HFFc6 (cell line): Measurements from ENCODE around the gene LSP1. TPM values are rescaled to one million over a fixed set of nuclear protein-coding genes. Genes with fewer than 3 reads are reported as not detected.

Experiments used
- DNase-seq: peaks from one replicate; pipeline ENCODE4 v3.0.0-alpha.2; 2018
- H3K27ac Mint-ChIP-seq: 2 replicates; pipeline ENCODE4 v1.8.0; 2020; ENCODE audit warnings: mild to moderate bottlenecking, mixed read lengths
- H3K27me3 Mint-ChIP-seq: 2 replicates; pipeline ENCODE4 v1.8.0; 2021; ENCODE audit warnings: mild to moderate bottlenecking, moderate library complexity, mixed read lengths; ENCODE audit not compliant: insufficient read depth
- H3K36me3 Mint-ChIP-seq: 2 replicates; pipeline ENCODE4 v1.8.0; 2021; ENCODE audit warnings: low read depth, mixed read lengths
- H3K4me1 Mint-ChIP-seq: 2 replicates; pipeline ENCODE4 v1.8.0; 2020; ENCODE audit warnings: low read depth, mixed read lengths
- H3K4me3 Mint-ChIP-seq: 2 replicates; pipeline ENCODE4 v1.8.0; 2020; ENCODE audit warnings: mild to moderate bottlenecking, moderate library complexity, mixed read lengths
- H3K9me3 Mint-ChIP-seq: 2 replicates; pipeline ENCODE4 v1.8.0; 2020; ENCODE audit warnings: mild to moderate bottlenecking, mixed read lengths
- total RNA-seq, 6 experiments: library from RNA; stranded (reverse); fragmentation: NEBNext Ultra II Directional; extraction: Animal tissue kit (Norgen Biotek cat#: 25700); gene quantifications; 2 replicates in 1 of 6; 3 replicates in 5 of 6; pipeline ENCODE4 v1.2.3, GENCODE V29; 2021
- TF ChIP-seq, protein P1 (sequence below): fragments of 200-600 bp; sonication (generic); IDR thresholded peaks from 2 replicates; pipeline ENCODE4 v1.5.0; 2021; ENCODE audit warnings: antibody characterized with exemption, mild to moderate bottlenecking

LSP1 gene
- total RNA-seq, 6 experiments from 2014 or later = 0.18 to 2.6 (median 0.27) TPM; not detected in 2

DNA sequence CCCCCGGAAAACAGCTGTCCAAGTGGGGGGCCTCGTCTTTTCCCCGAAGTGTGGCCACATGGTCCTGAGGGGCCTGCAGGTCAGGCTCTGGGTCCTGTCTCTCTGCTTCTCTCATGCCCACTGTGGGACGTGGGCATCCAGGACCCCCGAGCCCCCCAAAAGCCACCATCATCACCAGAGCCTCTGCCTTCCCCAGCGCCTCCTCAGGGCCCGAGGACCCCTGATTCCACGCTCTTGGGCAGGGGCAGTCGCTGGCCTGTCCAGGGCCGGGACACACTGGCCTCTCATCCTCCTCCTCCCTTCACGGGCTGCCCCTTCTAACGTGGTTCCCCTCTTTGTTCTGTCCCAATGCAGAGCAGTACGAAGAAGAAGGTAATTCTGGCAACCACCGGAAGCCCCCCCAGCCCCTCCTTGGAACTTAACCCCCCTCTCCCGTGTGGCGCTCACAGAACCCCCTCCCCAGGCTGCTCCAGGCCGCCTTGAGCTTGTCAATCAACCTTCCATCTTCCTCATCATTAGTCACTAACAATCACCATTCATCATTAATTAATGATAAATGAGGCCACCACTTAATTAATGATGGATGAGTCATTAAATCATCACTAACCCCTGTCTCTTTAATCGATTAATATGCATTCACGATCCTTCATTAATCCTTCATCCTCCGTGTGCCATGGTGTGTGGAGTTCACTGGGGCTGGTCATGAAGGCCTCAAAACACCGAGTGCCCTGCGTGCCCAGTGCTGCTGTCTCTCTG lies 70.5 kb downstream of the LSP1 start:
- no peaks in the 10 kb centered on the region for H3K9me3 Mint-ChIP-seq
- no peak overlapping the region for H3K4me3 Mint-ChIP-seq
- H3K4me1 Mint-ChIP-seq = no peaks in the 10 kb centered on the region
- H3K36me3 Mint-ChIP-seq = no peaks in the 10 kb centered on the region
- H3K27ac Mint-ChIP-seq = no peak overlapping the region
- TF ChIP-seq, protein P1, sequence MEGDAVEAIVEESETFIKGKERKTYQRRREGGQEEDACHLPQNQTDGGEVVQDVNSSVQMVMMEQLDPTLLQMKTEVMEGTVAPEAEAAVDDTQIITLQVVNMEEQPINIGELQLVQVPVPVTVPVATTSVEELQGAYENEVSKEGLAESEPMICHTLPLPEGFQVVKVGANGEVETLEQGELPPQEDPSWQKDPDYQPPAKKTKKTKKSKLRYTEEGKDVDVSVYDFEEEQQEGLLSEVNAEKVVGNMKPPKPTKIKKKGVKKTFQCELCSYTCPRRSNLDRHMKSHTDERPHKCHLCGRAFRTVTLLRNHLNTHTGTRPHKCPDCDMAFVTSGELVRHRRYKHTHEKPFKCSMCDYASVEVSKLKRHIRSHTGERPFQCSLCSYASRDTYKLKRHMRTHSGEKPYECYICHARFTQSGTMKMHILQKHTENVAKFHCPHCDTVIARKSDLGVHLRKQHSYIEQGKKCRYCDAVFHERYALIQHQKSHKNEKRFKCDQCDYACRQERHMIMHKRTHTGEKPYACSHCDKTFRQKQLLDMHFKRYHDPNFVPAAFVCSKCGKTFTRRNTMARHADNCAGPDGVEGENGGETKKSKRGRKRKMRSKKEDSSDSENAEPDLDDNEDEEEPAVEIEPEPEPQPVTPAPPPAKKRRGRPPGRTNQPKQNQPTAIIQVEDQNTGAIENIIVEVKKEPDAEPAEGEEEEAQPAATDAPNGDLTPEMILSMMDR = no peak
- DNase-seq = no peak
- H3K27me3 Mint-ChIP-seq = peaks cover 14% of the 10 kb centered on the region

DNA sequence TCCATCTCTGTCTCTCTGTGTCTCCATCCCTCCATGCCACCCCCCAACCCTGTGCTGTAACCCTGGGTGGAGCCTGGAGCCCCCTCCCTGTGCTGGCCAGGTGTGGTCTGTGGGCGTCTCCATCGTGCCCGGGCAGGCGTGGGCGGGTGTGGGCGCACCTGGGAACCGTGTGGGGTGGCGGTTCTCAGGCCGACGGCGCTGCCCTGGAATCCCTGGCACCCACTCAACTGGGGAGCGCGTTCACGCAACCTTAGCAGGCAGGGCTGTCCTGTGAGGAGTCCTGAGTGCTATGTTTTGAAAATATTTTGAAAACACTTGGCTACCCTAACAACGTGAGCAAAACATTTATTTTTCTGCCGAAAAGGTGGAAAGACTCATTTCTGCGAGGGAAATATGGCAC lies 71.3 kb downstream of the LSP1 start:
- DNase-seq = no peak
- Mint-ChIP-seq H3K4me1 (no peaks in the 10 kb centered on the region), H3K4me3 (no peak overlapping the region), H3K9me3 (no peaks in the 10 kb centered on the region), H3K27me3 (peaks cover 14% of the 10 kb centered on the region), H3K36me3 (no peaks in the 10 kb centered on the region), H3K27ac (no peak overlapping the region)
- TF ChIP-seq, protein P1 = no peak

GRCh38 chr11:1924646-1925372 lies 71.9 kb downstream of the LSP1 start:
- no peak overlapping the region for H3K27ac Mint-ChIP-seq
- H3K4me1 Mint-ChIP-seq = no peaks in the 10 kb centered on the region
- no peak overlapping the region for H3K4me3 Mint-ChIP-seq
- no peak for DNase-seq
- peaks cover 13% of the 10 kb centered on the region for H3K27me3 Mint-ChIP-seq
- no peaks in the 10 kb centered on the region for H3K9me3 Mint-ChIP-seq
- TF ChIP-seq, protein P1 = no peak
- H3K36me3 Mint-ChIP-seq = no peaks in the 10 kb centered on the region

DNA sequence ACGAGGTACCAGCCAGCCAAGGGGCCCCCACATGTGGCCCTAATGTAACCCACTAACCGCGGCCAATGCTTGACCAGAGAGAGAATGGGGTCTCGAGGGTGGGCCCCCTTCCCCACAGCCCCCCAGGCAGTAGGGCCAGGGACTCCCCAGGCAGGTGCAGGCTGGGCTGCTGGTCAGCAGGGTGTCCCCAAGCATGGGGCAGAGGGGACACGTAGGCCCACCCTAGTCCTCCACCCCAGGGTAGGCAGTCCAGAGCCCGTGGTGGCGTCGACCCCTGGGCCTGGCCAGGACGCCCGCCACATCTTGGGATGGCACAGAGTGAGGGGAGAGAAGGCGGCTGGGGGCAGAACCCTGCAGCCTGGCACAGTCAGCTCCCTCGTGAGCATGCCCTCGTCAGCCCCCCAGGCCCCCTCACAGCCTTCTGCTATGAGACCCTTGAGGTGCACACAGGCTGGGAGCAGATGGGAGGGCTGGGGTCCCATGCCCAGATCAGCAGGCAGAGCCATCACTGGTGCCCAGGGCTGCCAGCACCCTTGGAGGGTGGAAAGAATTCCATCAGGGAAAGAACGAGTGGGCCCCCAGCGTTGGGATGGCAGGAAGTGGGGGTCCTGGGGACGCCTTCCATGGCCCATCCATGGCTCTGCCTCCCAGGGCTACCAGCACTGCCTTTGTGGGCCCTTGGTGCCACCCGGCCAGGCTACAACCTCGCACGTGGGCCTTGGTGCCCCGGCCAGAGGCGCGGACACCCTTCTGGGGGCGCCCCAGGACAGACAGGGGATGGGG lies 72.7 kb downstream of the LSP1 start:
- no peak for DNase-seq
- peaks cover 10% of the 10 kb centered on the region for H3K27me3 Mint-ChIP-seq
- no peak overlapping the region for H3K27ac Mint-ChIP-seq
- no peaks in the 10 kb centered on the region for H3K36me3 Mint-ChIP-seq
- TF ChIP-seq, protein P1 = no peak
- H3K4me3 Mint-ChIP-seq = no peak overlapping the region
- H3K4me1 Mint-ChIP-seq = no peaks in the 10 kb centered on the region
- no peaks in the 10 kb centered on the region for H3K9me3 Mint-ChIP-seq

DNA sequence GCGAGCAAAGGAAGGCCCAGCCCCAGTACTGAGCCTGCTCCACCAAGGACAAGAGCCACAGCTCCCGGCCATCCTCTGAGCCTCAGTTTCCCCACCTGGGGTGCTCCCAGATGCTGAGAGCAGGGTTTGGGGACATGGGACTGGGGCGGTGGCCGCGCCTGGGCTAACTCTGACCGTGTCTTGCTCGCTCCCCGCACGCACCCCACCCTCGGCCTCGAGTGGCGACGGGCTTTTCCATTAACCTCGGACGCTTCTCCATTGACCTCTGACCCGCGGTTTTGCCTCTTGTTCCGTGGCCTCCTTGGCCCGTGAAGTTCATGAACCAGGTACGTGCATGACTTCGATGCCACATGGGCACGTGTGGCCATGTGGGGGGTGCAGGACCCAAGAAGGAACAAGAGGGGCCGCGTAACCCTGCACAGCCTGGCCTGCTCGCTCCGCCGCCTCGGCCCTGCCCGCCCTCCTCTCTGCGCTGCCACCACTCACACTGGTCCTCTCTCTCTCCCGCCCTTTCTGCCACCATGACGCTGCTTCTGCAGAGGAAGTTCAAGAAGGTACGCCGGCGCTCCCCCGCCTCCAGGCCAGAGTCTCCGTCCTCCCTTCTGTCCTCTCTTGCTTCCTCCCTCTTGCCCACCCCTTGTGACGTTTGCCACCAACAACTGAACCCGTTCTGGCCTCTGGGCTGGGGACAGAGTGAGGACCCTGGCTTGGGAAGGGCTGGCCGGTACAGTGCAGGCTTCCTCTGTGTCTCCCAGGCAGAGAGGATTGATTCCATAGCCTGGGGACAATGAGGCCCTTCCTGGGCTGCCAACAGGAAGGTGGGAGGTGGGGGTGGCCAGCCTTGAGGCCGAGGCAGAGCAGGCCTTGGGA lies 73.5 kb downstream of the LSP1 start:
- DNase-seq = no peak
- TF ChIP-seq, protein P1 = no peak
- Mint-ChIP-seq H3K36me3 (no peaks in the 10 kb centered on the region), H3K4me1 (peaks cover 3% of the 10 kb centered on the region), H3K27me3 (peaks cover 10% of the 10 kb centered on the region), H3K4me3 (no peak overlapping the region), H3K9me3 (no peaks in the 10 kb centered on the region), H3K27ac (no peak overlapping the region)
